Measurements from ENCODE around the gene ASB1.

- TF ChIP-seq CTCF (IDR thresholded peaks at IDR 0.05; ENCODE audit: insufficient read depth, low read length, poor library complexity, severe bottlenecking): no peak
- no peak for TF ChIP-seq EZH2phosphoT487 (conservative IDR thresholded peaks at IDR 0.05; ENCODE audit: low read length)
Observed at GRCh38 chr2:238493880-238494572, 67.3 kb downstream of the ASB1 start.

All from SU-DHL-6 (cell line).